ENCODE measurements around the gene REEP5.

DNA sequence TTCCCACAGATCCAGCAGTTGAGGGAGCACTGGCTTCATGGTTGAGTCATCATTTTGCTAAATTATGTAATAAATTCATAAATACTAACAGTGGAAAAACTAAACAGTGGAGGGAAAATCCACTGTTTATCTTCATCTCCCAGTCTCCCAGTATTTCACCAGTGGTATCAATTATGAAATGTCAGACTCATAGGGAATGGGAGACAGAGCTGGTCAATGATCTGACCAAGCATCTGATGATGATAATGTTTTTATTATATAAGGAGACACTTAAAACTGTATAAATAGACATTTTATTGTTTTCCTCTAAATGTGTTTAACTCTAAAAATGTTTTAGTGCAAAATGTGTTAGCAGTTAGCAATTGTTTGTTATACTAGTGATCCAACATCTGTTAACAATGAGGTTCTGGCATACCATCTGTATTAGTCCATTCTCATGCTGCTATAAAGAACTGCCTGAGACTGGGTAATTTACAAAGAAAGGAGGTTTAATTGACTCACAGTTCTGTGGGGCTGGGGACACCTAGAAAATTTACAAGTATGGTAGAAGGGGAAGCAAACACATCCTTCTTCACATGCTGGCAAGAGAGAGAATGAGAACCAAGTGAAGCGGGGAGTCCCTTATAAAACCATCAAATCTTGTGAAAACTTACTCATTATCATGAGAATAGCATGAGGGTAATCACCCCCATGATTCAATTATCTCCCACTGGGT is 11.8 kb upstream of the REEP5 start:
- TF ChIP-seq, protein P1, sequence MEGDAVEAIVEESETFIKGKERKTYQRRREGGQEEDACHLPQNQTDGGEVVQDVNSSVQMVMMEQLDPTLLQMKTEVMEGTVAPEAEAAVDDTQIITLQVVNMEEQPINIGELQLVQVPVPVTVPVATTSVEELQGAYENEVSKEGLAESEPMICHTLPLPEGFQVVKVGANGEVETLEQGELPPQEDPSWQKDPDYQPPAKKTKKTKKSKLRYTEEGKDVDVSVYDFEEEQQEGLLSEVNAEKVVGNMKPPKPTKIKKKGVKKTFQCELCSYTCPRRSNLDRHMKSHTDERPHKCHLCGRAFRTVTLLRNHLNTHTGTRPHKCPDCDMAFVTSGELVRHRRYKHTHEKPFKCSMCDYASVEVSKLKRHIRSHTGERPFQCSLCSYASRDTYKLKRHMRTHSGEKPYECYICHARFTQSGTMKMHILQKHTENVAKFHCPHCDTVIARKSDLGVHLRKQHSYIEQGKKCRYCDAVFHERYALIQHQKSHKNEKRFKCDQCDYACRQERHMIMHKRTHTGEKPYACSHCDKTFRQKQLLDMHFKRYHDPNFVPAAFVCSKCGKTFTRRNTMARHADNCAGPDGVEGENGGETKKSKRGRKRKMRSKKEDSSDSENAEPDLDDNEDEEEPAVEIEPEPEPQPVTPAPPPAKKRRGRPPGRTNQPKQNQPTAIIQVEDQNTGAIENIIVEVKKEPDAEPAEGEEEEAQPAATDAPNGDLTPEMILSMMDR (conservative IDR thresholded peaks at IDR 0.05; ENCODE audit: low read length), result no peak
- TF ChIP-seq EZH2phosphoT487 (IDR thresholded peaks at IDR 0.05; ENCODE audit: borderline replicate concordance), result no peak
